K562 (cell line): Measurements from ENCODE around the gene SIK3. TPM values are rescaled to one million over a fixed set of nuclear protein-coding genes. Genes with fewer than 3 reads are reported as not detected.

ENCODE experiments used
- ATAC-seq: fragments of 200-7000 bp; cut with Tn5 transposase; 3 replicates; pipeline ENCODE4 v1.9.1; 2020; ENCODE audit warnings: moderate library complexity
- BruUV-seq: library from RNA; stranded (reverse); fragments of 400-500 nt; replicated peaks from 2 replicates; lab custom pipeline; 2021; lab: Mats Ljungman, UMichigan
- CTCF ChIA-PET: fragments of 300-600 bp; formaldehyde crosslinking; extraction: SDS; loops from one replicate; lab custom pipeline; 2021; ENCODE audit warnings: low intra/inter-chr PET ratio; lab: Yijun Ruan, JAX
- POLR2A ChIA-PET: fragments of 300-600, 350-650 bp; sonication (Branson Sonifier 250); formaldehyde crosslinking; extraction: SDS; loops from one replicate; lab custom pipeline; 2021; ENCODE audit warnings: antibody characterized with exemption, inconsistent platforms; lab: Yijun Ruan, JAX
- DNase-seq, 4 experiments: peaks; one replicate each; pipeline versions ENCODE4 v3.0.0 to v3.0.0-alpha.2; 2011 to 2018; ENCODE audit warnings: low spot score in 3 of 4, mixed read lengths in 3 of 4; ENCODE audit errors: extremely low read depth in 1 of 4
- FAIRE-seq: peaks from 2 replicates; lab custom pipeline; 2011; peaks lifted over from hg19 to GRCh38; lab: Jason Lieb, UNC
- H2AFZ ChIP-seq: 2 replicates; pipeline ENCODE4 v1.6.0; 2011; ENCODE audit warnings: low read depth, low read length, control low read depth, inconsistent platforms
- H3K27ac ChIP-seq: fragments of 200-600 bp; 3 replicates; pipeline ENCODE4 v1.8.0; 2011; ENCODE audit warnings: low read depth, mild to moderate bottlenecking, control low read depth, inconsistent platforms, low read length, moderate library complexity, mixed read lengths; ENCODE audit errors: extremely low read depth
- H3K27me3 ChIP-seq, 2 experiments: fragments of 300-600 bp in 1 of 2; 2 replicates in 1 of 2; 3 replicates in 1 of 2; pipeline versions ENCODE4 v1.6.0 to v1.8.0; 2011; ENCODE audit warnings: inconsistent platforms in 2 of 2, low read length in 2 of 2, mild to moderate bottlenecking in 1 of 2, mixed read lengths in 1 of 2, moderate library complexity in 1 of 2; ENCODE audit not compliant: control insufficient read depth in 2 of 2, insufficient read depth in 2 of 2
- H3K36me3 ChIP-seq: fragments of 300-600 bp; 3 replicates; pipeline ENCODE4 v1.8.0; 2011; ENCODE audit warnings: mild to moderate bottlenecking, low read length, inconsistent platforms; ENCODE audit not compliant: control insufficient read depth, insufficient read depth
- H3K4me1 ChIP-seq, 2 experiments: fragments of 200-600 bp in 1 of 2; replicated peaks in 1 of 2; 2 replicates in 1 of 2; 3 replicates in 1 of 2; pipeline versions ENCODE4 v1.5.1 to v1.8.0; 2011; ENCODE audit warnings: inconsistent platforms in 2 of 2, low read length in 2 of 2, mild to moderate bottlenecking in 1 of 2, mixed read lengths in 1 of 2, moderate library complexity in 1 of 2; ENCODE audit not compliant: control insufficient read depth in 2 of 2, insufficient read depth in 2 of 2
- H3K4me2 ChIP-seq: 2 replicates; pipeline ENCODE4 v1.6.1; 2011; ENCODE audit warnings: low read length, control low read depth, inconsistent platforms, mixed read lengths; ENCODE audit not compliant: insufficient read depth
- H3K4me3 ChIP-seq: fragments of 200-600 bp; sonication (generic), shearing (Covaris generic); 2 replicates; pipeline ENCODE4 v1.5.1; 2016; ENCODE audit warnings: control low read depth, inconsistent platforms
- H3K79me2 ChIP-seq: fragments of 200-600 bp; 3 replicates; pipeline ENCODE4 v1.8.0; 2011; ENCODE audit warnings: low read length, inconsistent platforms; ENCODE audit not compliant: control insufficient read depth, insufficient read depth
- H3K9ac ChIP-seq, 2 experiments: 2 replicates each; pipeline versions ENCODE4 v1.6.0 to v1.6.1; 2011; ENCODE audit warnings: low read depth in 2 of 2, low read length in 2 of 2, control low read depth in 1 of 2, inconsistent platforms in 1 of 2, mild to moderate bottlenecking in 1 of 2, mixed read lengths in 1 of 2; ENCODE audit not compliant: insufficient read depth in 1 of 2
- H3K9me1 ChIP-seq: one replicate; pipeline ENCODE4 v1.6.0; 2011; ENCODE audit warnings: inconsistent platforms, mild to moderate bottlenecking, low read length, moderate library complexity; ENCODE audit not compliant: control insufficient read depth, insufficient read depth
- H3K9me3 ChIP-seq: replicated peaks from 2 replicates; pipeline ENCODE4 v1.5.1; 2011; ENCODE audit warnings: low read depth, low read length, inconsistent platforms; ENCODE audit not compliant: control insufficient read depth, insufficient read depth
- H4K20me1 ChIP-seq: replicated peaks from 2 replicates; pipeline ENCODE4 v1.6.1; 2011; ENCODE audit warnings: low read length, inconsistent platforms, mixed read lengths; ENCODE audit not compliant: control insufficient read depth, insufficient read depth
- CREB1 ChIP-seq, 2 experiments: sonication (generic) in 1 of 2; formaldehyde crosslinking in 1 of 2; IDR thresholded peaks; 2 replicates each; pipeline versions ENCODE4 v1.6.1 to v1.8.0; 2012 to 2022; ENCODE audit warnings: inconsistent platforms in 1 of 2, mild to moderate bottlenecking in 1 of 2, missing genetic modification reagents in 1 of 2, moderate library complexity in 1 of 2
- E2F4 ChIP-seq: sonication (generic); formaldehyde crosslinking; IDR thresholded peaks from 2 replicates; pipeline ENCODE4 v1.8.0; 2022; ENCODE audit warnings: mild to moderate bottlenecking, low read depth, missing genetic modification reagents
- EHMT2 ChIP-seq: fragments of 450-650 bp; IDR thresholded peaks from 2 replicates; pipeline ENCODE4 v1.6.1; 2018; ENCODE audit warnings: antibody characterized with exemption
- JUNB ChIP-seq: fragments of 450-650 bp; formaldehyde crosslinking; conservative IDR thresholded peaks from 2 replicates; pipeline ENCODE4 v1.4.0; 2020; ENCODE audit warnings: mild to moderate bottlenecking
- MAFF ChIP-seq: IDR thresholded peaks from 2 replicates; pipeline ENCODE4 v1.6.1; 2012; ENCODE audit warnings: low read length, improper control_type of control experiment
- RFX7 ChIP-seq: fragments of 250-450 bp; sonication (Bioruptor Pico); IDR thresholded peaks from 2 replicates; pipeline ENCODE4 v1.5.1; 2021; ENCODE audit warnings: mild to moderate bottlenecking
- SIRT6 ChIP-seq: IDR thresholded peaks from one replicate; pipeline ENCODE4 v1.6.1; 2012; ENCODE audit warnings: low read depth, mild to moderate bottlenecking, control low read depth, inconsistent platforms, low read length, moderate library complexity
- ZBTB34 ChIP-seq: fragments of 250-450 bp; sonication (Bioruptor Pico); IDR thresholded peaks from 2 replicates; pipeline ENCODE4 v1.8.0; 2021; ENCODE audit warnings: mild to moderate bottlenecking, moderate library complexity
- ZC3H8 ChIP-seq: fragments of 450-650 bp; IDR thresholded peaks from 2 replicates; pipeline ENCODE4 v1.6.1; 2017
- ZNF133 ChIP-seq: fragments of 250-450 bp; sonication (Bioruptor Pico); IDR thresholded peaks from 2 replicates; pipeline ENCODE4 v1.4.0; 2020; ENCODE audit warnings: mild to moderate bottlenecking
- WGBS: fragments of 100-300 bp; shearing (Covaris generic); methylation state at CpG from one replicate; pipeline ENCODE4 v1.1.6; 2016; ENCODE audit warnings: low coverage, mixed read lengths; ENCODE audit not compliant: insufficient coverage; ENCODE audit errors: missing lambda C conversion rate; 5-methylcytosine and 5-hydroxymethylcytosine counted together
- in situ Hi-C: fragments of 300-500 bp; cut with MboI; formaldehyde crosslinking; loops from 4 replicates; pipeline ENCODE4 v1.15.0; 2018; ENCODE audit warnings: inconsistent platforms, mixed read lengths
- intact Hi-C: fragments of 100-400 bp; cut with micrococcal nuclease; formaldehyde crosslinking; loops from 2 replicates; pipeline ENCODE4 v1.14.2; 2022
- polyA plus RNA-seq, 8 experiments: library from polyadenylated mRNA; depleted of rRNA in 4 of 8; stranded (reverse) in 5 of 8; unstranded in 3 of 8; fragments of >200 nt; fragmentation: Nextera tagmentation in 2 of 8; fragmentation: Illumina TruSeq in 1 of 8; extraction: Ambion mirVana in 2 of 8; extraction: Trizol in 1 of 8; gene quantifications; 2 replicates each; pipeline versions ENCODE4 v1.2.1 to v1.2.3, GENCODE V29; 2011 to 2014; ENCODE audit warnings: inconsistent platforms in 1 of 8, missing spikeins in 1 of 8
- total RNA-seq, 7 experiments: library from RNA; depleted of rRNA in 6 of 7; stranded (reverse); fragments of >200 nt in 6 of 7; fragmentation: Illumina TruSeq in 2 of 7; extraction: Trizol in 2 of 7; gene quantifications; 2 replicates each; pipeline versions ENCODE4 v1.2.1 to v1.2.3, GENCODE V29; 2011 to 2021; ENCODE audit warnings: low replicate concordance in 1 of 7

SIK3 gene
- total and polyA plus RNA-seq, 9 of the 15 experiments (the other 6 are each of a cell fraction or from before 2014, with no cell fraction given) = 1.6 to 21.6 (median 8.0) TPM

DNA sequence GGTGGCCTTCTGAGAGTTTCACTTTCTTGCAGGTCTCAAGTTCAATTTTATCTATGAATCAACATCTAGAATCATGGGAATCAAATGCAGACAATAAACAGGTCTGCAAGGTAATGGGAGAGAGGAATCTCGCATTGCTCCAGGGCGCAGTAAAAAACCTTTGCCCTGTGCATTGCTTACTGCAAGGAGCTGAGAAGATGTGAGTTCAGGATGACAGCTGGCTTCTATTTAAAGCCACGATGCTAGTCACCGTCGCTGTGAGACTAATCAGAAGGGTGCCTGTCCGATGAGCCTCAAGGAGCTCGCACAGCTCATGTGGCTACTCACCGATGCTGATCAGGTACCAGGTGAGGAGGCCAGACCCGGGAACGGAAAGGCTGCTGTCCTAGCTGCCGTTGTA lies 230.6 kb downstream of the SIK3 start:
- Histone ChIP-seq H3K27ac (no peak overlapping the region), H3K27me3 (no peaks in the 10 kb centered on the region), H4K20me1 (no peaks in the 10 kb centered on the region), H3K4me2 (no peak overlapping the region), H3K9me3 (no peaks in the 10 kb centered on the region), H3K4me1 (no peaks in the 10 kb centered on the region), H3K36me3 (peaks cover 85% of the 10 kb centered on the region), H3K9ac (no peak overlapping the region), H3K79me2 (no peaks in the 10 kb centered on the region), H2AFZ (no peak overlapping the region), H3K4me3 (no peak overlapping the region), H3K9me1 (no peaks in the 10 kb centered on the region)
- FAIRE-seq = no peak
- in situ Hi-C loops (no loop called here), intact Hi-C loops (no loop called here)
- no TSS peak for BruUV-seq
- ChIA-PET CTCF (no interaction called here), POLR2A (interaction anchor here (0.5 kb wide), 1 partner anchor 38 kb away, joined by 3 read pairs; no protein-coding TSS in a partner anchor)
- 94% methylated on average over 11 of the region's 11 CpGs for WGBS
- no peak for ATAC-seq
- no peak for DNase-seq
- TF ChIP-seq ZC3H8 = no peak

- Histone ChIP-seq H3K4me3 (no peak overlapping the region), H3K9me3 (no peaks in the 10 kb centered on the region), H3K79me2 (no peaks in the 10 kb centered on the region), H3K4me2 (no peak overlapping the region), H3K36me3 (peaks cover 85% of the 10 kb centered on the region), H3K9ac (no peak overlapping the region), H2AFZ (no peak overlapping the region), H4K20me1 (no peaks in the 10 kb centered on the region), H3K4me1 (no peaks in the 10 kb centered on the region), H3K9me1 (no peaks in the 10 kb centered on the region), H3K27ac (no peak overlapping the region), H3K27me3 (no peaks in the 10 kb centered on the region)
- ChIA-PET CTCF (no interaction called here), POLR2A (interaction anchor here (0.5 kb wide), 1 partner anchor 38 kb away, joined by 3 read pairs; no protein-coding TSS in a partner anchor)
- TF ChIP-seq RFX7 (CRISPR knock-in tag) (no peak), JUNB (no peak), E2F4 (CRISPR knock-in tag) (no peak), MAFF (no peak), CREB1 (IDR thresholded peaks at IDR 0.05) (no peak), CREB1 (CRISPR knock-in tag; IDR thresholded peaks at IDR 0.05) (no peak), ZBTB34 (CRISPR knock-in tag) (no peak), ZNF133 (no peak), EHMT2 (no peak), SIRT6 (no peak)
- no peak for FAIRE-seq
- no peak for ATAC-seq
- BruUV-seq = no TSS peak
- DNase-seq = no peak
- 80% methylated on average over 6 of the region's 6 CpGs for WGBS
- in situ Hi-C loops (no loop called here), intact Hi-C loops (no loop called here)
These were observed 231.3 kb downstream of the SIK3 start for GRCh38 chr11:116866804-116867455.
